GM19395 (cell line): ENCODE measurements around the gene SPDYE3.
"Not testable (repeated sequence)": the region's sequence is repeated elsewhere in the genome, so short reads cannot be mapped to it uniquely, and the experiment has no call there.

Source experiments
- ATAC-seq: cut with Tn5 transposase; IDR thresholded peaks from one replicate; pipeline ENCODE4 v1.9.1; 2021; ENCODE audit warnings: mild to moderate bottlenecking, moderate library complexity; ENCODE audit not compliant: unreplicated experiment

The SPDYE3 gene

GRCh38 chr7:100348805-100349204, 41.3 kb downstream of the SPDYE3 start:
- no peak for ATAC-seq

GRCh38 chr7:100349757-100350156, 42.3 kb downstream of the SPDYE3 start:
- ATAC-seq = no peak

- no peak for ATAC-seq
These were observed 44.2 kb downstream of the SPDYE3 start for GRCh38 chr7:100351657-100352058.

GRCh38 chr7:100352230-100352781, 44.8 kb downstream of the SPDYE3 start:
- not testable (repeated sequence) for ATAC-seq

- no peak for ATAC-seq
These were observed 45.6 kb downstream of the SPDYE3 start for GRCh38 chr7:100352984-100353684.

GRCh38 chr7:100353685-100354330, 46.3 kb downstream of the SPDYE3 start:
- ATAC-seq = no peak

- no peak for ATAC-seq
These were observed 49.0 kb downstream of the SPDYE3 start for GRCh38 chr7:100356416-100357068.

- no peak for ATAC-seq
These were observed 49.6 kb downstream of the SPDYE3 start for GRCh38 chr7:100357131-100357561.

GRCh38 chr7:100358027-100358856, 50.7 kb downstream of the SPDYE3 start, which contains the start of gene PILRB:
Gene PILRB, plus strand, starts transcription at chr7:100358117. Its CDS starts 186 bp downstream, at chr7:100358303.
- no peak for ATAC-seq

- no peak for ATAC-seq
These were observed 51.3 kb downstream of the SPDYE3 start for GRCh38 chr7:100358857-100359212.

GRCh38 chr7:100360135-100360854, 52.8 kb downstream of the SPDYE3 start:
- ATAC-seq = no peak

- ATAC-seq = no peak
These were observed 55.6 kb downstream of the SPDYE3 start for GRCh38 chr7:100363098-100363497.

- ATAC-seq = not testable (repeated sequence)
These were observed 56.3 kb downstream of the SPDYE3 start for GRCh38 chr7:100363797-100364196.

- ATAC-seq = no peak
These were observed 57.0 kb downstream of the SPDYE3 start for GRCh38 chr7:100364480-100364879.

- not testable (repeated sequence) for ATAC-seq
These were observed 58.5 kb downstream of the SPDYE3 start for GRCh38 chr7:100365998-100366367.

GRCh38 chr7:100366411-100367250, 59.1 kb downstream of the SPDYE3 start:
- ATAC-seq = no peak

- no peak for ATAC-seq
These were observed 59.7 kb downstream of the SPDYE3 start for GRCh38 chr7:100367251-100367620.

- no peak for ATAC-seq
These were observed 60.4 kb downstream of the SPDYE3 start for GRCh38 chr7:100367676-100368613.
